ENCODE results near the gene RUBCN.
"Not testable (repeated sequence)": the region's sequence is repeated elsewhere in the genome, so short reads cannot be mapped to it uniquely, and the experiment has no call there.

RUBCN gene

GRCh38 chr3:197670361-197670760, 66.3 kb downstream of the RUBCN start:
- no peak overlapping the region for H3K27ac ChIP-seq

GRCh38 chr3:197667968-197668367, 68.7 kb downstream of the RUBCN start:
- H3K27ac ChIP-seq, result no peak overlapping the region
- no peak for TF ChIP-seq CTCF (conservative IDR thresholded peaks at IDR 0.05)

More at GRCh38 chr3:197670361-197670760, 66.3 kb downstream of the RUBCN start:
- no peak for TF ChIP-seq CTCF (conservative IDR thresholded peaks at IDR 0.05)

- H3K27ac ChIP-seq, result not testable (repeated sequence)
Measured at GRCh38 chr3:197667293-197667692, 69.4 kb downstream of the RUBCN start.

- not testable (repeated sequence) for H3K27ac ChIP-seq
Measured at GRCh38 chr3:197666221-197666842, 70.4 kb downstream of the RUBCN start.

GRCh38 chr3:197665549-197665948, 71.2 kb downstream of the RUBCN start:
- H3K27ac ChIP-seq, result not testable (repeated sequence)

GRCh38 chr3:197665142-197665491, 71.6 kb downstream of the RUBCN start:
- not testable (repeated sequence) for H3K27ac ChIP-seq

- not testable (repeated sequence) for H3K27ac ChIP-seq
Measured at GRCh38 chr3:197664414-197665141, 72.1 kb downstream of the RUBCN start.

- not testable (repeated sequence) for H3K27ac ChIP-seq
Measured at GRCh38 chr3:197663367-197664140, 73.2 kb downstream of the RUBCN start.

- not testable (repeated sequence) for H3K27ac ChIP-seq
Measured at GRCh38 chr3:197662352-197662751, 74.4 kb downstream of the RUBCN start.

- H3K27ac ChIP-seq, result not testable (repeated sequence)
Measured at GRCh38 chr3:197661874-197662273, 74.8 kb downstream of the RUBCN start.

GRCh38 chr3:197661234-197661834, 75.4 kb downstream of the RUBCN start:
- not testable (repeated sequence) for H3K27ac ChIP-seq

- H3K27ac ChIP-seq, result not testable (repeated sequence)
Measured at GRCh38 chr3:197659701-197660100, 77.0 kb downstream of the RUBCN start.

GRCh38 chr3:197659144-197659543, 77.6 kb downstream of the RUBCN start:
- H3K27ac ChIP-seq, result not testable (repeated sequence)

GRCh38 chr3:197658706-197659105, 78.0 kb downstream of the RUBCN start:
- H3K27ac ChIP-seq, result not testable (repeated sequence)

- not testable (repeated sequence) for H3K27ac ChIP-seq
Measured at GRCh38 chr3:197657541-197658292, 79.0 kb downstream of the RUBCN start.

- not testable (repeated sequence) for H3K27ac ChIP-seq
Measured at GRCh38 chr3:197656960-197657359, 79.7 kb downstream of the RUBCN start.

- not testable (repeated sequence) for H3K27ac ChIP-seq
Measured at GRCh38 chr3:197656129-197656528, 80.6 kb downstream of the RUBCN start.

- H3K27ac ChIP-seq, result not testable (repeated sequence)
Measured at GRCh38 chr3:197654998-197655330, 81.7 kb downstream of the RUBCN start.
